ENCODE measurements around the gene SLK. TPM values are rescaled to one million over a fixed set of nuclear protein-coding genes. Genes with fewer than 3 reads are reported as not detected.

The SLK gene
- total RNA-seq, 4 donors from 2014 or later = 62.2 to 74.7 (median 68.0) TPM

GRCh38 chr10:103947799-103948516 is 19.0 kb upstream of the SLK start:
- Histone ChIP-seq H3K27ac (no peak overlapping the region), H3K36me3 (no peaks in the 10 kb centered on the region), H3K4me1 (no peaks in the 10 kb centered on the region), H3K9me3 (no peaks in the 10 kb centered on the region), H3K4me3 (no peak overlapping the region), H3K27me3 (no peaks in the 10 kb centered on the region)
- TF ChIP-seq, protein P1, sequence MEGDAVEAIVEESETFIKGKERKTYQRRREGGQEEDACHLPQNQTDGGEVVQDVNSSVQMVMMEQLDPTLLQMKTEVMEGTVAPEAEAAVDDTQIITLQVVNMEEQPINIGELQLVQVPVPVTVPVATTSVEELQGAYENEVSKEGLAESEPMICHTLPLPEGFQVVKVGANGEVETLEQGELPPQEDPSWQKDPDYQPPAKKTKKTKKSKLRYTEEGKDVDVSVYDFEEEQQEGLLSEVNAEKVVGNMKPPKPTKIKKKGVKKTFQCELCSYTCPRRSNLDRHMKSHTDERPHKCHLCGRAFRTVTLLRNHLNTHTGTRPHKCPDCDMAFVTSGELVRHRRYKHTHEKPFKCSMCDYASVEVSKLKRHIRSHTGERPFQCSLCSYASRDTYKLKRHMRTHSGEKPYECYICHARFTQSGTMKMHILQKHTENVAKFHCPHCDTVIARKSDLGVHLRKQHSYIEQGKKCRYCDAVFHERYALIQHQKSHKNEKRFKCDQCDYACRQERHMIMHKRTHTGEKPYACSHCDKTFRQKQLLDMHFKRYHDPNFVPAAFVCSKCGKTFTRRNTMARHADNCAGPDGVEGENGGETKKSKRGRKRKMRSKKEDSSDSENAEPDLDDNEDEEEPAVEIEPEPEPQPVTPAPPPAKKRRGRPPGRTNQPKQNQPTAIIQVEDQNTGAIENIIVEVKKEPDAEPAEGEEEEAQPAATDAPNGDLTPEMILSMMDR (IDR thresholded peaks at IDR 0.05) = no peak
- TF ChIP-seq EP300 (IDR thresholded peaks at IDR 0.05) = no peak
- TF ChIP-seq POLR2A (IDR thresholded peaks at IDR 0.05) = no peak
- 76 to 84% methylated on average over 3 of the region's 3 CpGs for WGBS, 2 donors
- no peak for DNase-seq (ENCODE audit: low spot score in 2 of 2)

DNA sequence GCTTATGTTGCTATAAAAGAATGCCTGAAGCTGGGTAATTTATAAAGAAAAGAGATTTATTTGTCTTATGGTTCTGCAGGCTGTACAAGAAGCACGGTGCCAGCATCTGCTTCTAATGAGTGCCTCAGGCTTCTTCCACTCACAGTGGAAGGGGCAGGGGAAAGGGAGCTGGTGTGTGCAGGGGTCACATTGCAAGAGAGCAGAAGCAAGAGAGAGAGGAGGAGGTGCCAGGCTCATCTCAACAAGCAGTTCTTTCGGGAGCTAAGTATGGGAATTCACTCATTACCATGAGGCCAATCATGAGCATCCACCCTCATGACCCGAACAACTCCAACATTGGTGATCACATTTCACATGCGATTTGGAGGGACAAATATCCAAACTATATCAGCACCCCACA is 17.2 kb upstream of the SLK start:
- DNase-seq (ENCODE audit: low spot score in 2 of 2) = no peak
- Histone ChIP-seq H3K9me3 (peaks cover 0 to 2% (median 0%) of the 10 kb centered on the region in 4 donors), H3K36me3 (no peaks in the 10 kb centered on the region), H3K4me3 (no peak overlapping the region), H3K27ac (no peak overlapping the region), H3K4me1 (no peaks in the 10 kb centered on the region), H3K27me3 (no peaks in the 10 kb centered on the region)
- TF ChIP-seq POLR2A (IDR thresholded peaks at IDR 0.05) (no peak), EP300 (IDR thresholded peaks at IDR 0.05) (no peak)
- TF ChIP-seq, protein P1 (IDR thresholded peaks at IDR 0.05) = no peak
- WGBS, 2 donors = 60 to 77% methylated on average over 4 of the region's 4 CpGs

- TF ChIP-seq EP300 (IDR thresholded peaks at IDR 0.05) = no peak
- TF ChIP-seq, protein P1 (IDR thresholded peaks at IDR 0.05) = no peak
- no peak for TF ChIP-seq POLR2A (IDR thresholded peaks at IDR 0.05)
- H3K27ac ChIP-seq = no peak overlapping the region
Observed at GRCh38 chr10:103951183-103951582, 15.8 kb upstream of the SLK start.

GRCh38 chr10:103951942-103952341 is 15.0 kb upstream of the SLK start:
- DNase-seq (ENCODE audit: low spot score in 2 of 2) = no peak
- H3K27ac ChIP-seq = no peak overlapping the region
- H3K4me3 ChIP-seq = no peak overlapping the region
- no peaks in the 10 kb centered on the region for H3K36me3 ChIP-seq
- no peaks in the 10 kb centered on the region for H3K27me3 ChIP-seq
- WGBS, 2 donors = 51 to 56% methylated on average over 4 of the region's 4 CpGs
- no peak for TF ChIP-seq EP300 (IDR thresholded peaks at IDR 0.05)
- TF ChIP-seq, protein P1 (IDR thresholded peaks at IDR 0.05) = no peak
- TF ChIP-seq POLR2A (IDR thresholded peaks at IDR 0.05) = no peak
- H3K9me3 ChIP-seq = peaks cover 0 to 5% (median 0%) of the 10 kb centered on the region in 4 donors
- H3K4me1 ChIP-seq = no peaks in the 10 kb centered on the region

More at GRCh38 chr10:103951183-103951582, 15.8 kb upstream of the SLK start:
- H3K27me3 ChIP-seq = no peaks in the 10 kb centered on the region
- DNase-seq (ENCODE audit: low spot score in 2 of 2) = no peak
- H3K9me3 ChIP-seq = peaks cover 0 to 5% (median 0%) of the 10 kb centered on the region in 4 donors
- no peaks in the 10 kb centered on the region for H3K4me1 ChIP-seq
- no peak overlapping the region for H3K4me3 ChIP-seq
- no peaks in the 10 kb centered on the region for H3K36me3 ChIP-seq
- 45 to 52% methylated on average over 2 of the region's 2 CpGs for WGBS, 2 donors

GRCh38 chr10:103954543-103954942 is 12.4 kb upstream of the SLK start:
- Histone ChIP-seq H3K36me3 (no peaks in the 10 kb centered on the region), H3K9me3 (peaks cover 0 to 5% (median 0%) of the 10 kb centered on the region in 4 donors), H3K27me3 (no peaks in the 10 kb centered on the region), H3K4me3 (no peak overlapping the region), H3K27ac (no peak overlapping the region), H3K4me1 (no peaks in the 10 kb centered on the region)
- TF ChIP-seq EP300 (IDR thresholded peaks at IDR 0.05) = no peak
- TF ChIP-seq, protein P1 (IDR thresholded peaks at IDR 0.05) = no peak
- TF ChIP-seq POLR2A (IDR thresholded peaks at IDR 0.05) = no peak
- WGBS, 2 donors = 91 to 98% methylated on average over 1 of the region's 1 CpG
- no peak for DNase-seq (ENCODE audit: low spot score in 2 of 2)

All from tibial nerve (tissue), 4 donors.